Fibroblast of mammary gland (primary cell): Measurements from ENCODE around the gene WDR45.
A peak's percentile ranks its signal among the peaks of the same experiment; 100 is the strongest.

ENCODE experiments used
- DNase-seq: peaks from one replicate; pipeline ENCODE4 v3.0.0-alpha.2; 2010; ENCODE audit warnings: low read depth
- H3K4me3 ChIP-seq: 2 replicates; pipeline ENCODE4 v1.5.1; 2011; ENCODE audit warnings: low read depth, mild to moderate bottlenecking, low read length, moderate library complexity; ENCODE audit not compliant: control insufficient read depth
- TF ChIP-seq, protein P1 (sequence below): conservative IDR thresholded peaks from 2 replicates; pipeline ENCODE4 v1.5.1; 2011; ENCODE audit warnings: low read depth, low read length, inconsistent platforms; ENCODE audit not compliant: control insufficient read depth, insufficient read depth

Gene WDR45

DNA sequence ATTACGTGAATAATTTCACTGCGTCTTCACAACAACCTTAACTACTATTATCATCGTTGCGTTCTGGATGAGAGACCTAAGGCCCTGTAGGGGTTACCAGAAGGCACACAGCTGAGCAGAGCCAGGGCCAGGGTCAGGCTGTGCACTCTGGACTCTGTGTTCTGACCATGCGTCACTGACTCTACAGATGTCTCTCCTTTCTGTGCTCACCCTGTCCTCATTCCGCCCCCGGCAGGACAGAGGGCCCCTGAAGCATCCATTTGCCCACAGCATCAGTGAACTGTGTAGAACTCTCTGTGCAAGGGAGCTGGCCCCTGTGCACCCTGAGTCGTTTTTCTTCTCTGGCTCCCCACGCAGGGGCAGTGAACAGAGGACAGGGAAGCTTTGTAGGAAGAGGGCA lies 22.5 kb upstream of the WDR45 start:
- TF ChIP-seq, protein P1, sequence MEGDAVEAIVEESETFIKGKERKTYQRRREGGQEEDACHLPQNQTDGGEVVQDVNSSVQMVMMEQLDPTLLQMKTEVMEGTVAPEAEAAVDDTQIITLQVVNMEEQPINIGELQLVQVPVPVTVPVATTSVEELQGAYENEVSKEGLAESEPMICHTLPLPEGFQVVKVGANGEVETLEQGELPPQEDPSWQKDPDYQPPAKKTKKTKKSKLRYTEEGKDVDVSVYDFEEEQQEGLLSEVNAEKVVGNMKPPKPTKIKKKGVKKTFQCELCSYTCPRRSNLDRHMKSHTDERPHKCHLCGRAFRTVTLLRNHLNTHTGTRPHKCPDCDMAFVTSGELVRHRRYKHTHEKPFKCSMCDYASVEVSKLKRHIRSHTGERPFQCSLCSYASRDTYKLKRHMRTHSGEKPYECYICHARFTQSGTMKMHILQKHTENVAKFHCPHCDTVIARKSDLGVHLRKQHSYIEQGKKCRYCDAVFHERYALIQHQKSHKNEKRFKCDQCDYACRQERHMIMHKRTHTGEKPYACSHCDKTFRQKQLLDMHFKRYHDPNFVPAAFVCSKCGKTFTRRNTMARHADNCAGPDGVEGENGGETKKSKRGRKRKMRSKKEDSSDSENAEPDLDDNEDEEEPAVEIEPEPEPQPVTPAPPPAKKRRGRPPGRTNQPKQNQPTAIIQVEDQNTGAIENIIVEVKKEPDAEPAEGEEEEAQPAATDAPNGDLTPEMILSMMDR, result no peak
- DNase-seq, result no peak
- no peak overlapping the region for H3K4me3 ChIP-seq

DNA sequence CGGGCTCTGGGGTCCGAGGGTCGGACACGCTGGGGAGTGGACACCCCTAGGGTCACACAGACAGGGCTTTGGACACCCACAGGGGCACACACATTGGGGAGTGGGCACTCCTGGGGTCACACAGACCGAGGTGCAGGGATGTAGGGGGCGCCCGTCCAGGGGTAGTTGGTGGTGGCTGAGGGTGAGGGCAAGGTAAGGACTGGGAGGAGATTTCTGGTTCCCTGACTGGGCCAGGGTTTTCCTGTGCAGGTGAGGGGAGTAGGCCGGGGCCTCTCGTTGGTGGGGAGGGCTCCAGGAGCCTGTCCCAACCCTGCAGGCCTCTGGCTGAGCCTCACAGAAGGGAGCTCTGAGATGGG lies 21.9 kb upstream of the WDR45 start:
- no peak for DNase-seq
- TF ChIP-seq, protein P1, result no peak
- peak overlapping the region; percentile 74 for H3K4me3 ChIP-seq

DNA sequence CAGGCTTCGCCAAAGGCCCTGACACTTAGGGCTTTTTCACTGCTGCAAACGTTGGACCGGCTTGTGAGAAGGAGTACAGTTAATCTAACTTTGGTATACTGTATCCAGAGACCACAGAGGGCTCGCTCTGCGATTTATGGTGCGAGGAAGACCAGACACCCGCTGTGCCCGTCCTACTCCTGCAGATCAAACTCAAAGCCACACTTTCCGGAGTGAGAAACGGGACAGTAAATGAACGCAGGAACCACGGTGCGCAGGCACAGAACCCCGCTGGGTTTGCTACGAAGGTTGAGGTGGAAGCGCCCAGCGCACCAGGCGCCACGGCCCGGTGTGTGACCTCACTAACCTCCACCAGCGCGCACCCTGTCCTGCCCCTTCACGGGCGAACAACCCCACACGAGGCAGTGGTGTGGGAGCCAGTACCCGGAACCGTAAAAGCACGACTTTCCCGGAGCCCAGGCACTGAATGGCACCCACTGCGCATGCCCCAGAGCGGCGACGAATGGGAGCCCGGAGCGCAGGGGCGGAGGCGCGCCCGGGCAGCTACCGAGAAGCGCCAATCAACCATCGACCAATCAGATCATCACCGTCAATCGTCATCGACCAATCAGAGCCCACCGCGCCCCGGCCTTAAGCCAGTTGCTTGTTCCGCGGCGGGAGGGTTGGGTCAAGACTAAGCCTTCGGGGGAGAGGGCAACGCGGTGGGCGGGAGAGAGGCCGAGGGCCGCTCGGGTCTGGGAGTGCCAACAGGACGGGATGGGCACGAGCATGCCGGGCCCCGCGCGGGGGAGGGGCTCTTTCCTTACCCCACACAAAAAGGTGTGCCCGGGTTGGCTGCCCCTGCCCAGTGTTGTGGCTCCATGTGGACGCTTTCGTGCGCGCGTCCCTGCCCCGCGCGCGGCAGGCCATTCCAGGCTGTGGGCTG lies 21.3 kb upstream of the WDR45 start:
- TF ChIP-seq, protein P1, result no peak

DNA sequence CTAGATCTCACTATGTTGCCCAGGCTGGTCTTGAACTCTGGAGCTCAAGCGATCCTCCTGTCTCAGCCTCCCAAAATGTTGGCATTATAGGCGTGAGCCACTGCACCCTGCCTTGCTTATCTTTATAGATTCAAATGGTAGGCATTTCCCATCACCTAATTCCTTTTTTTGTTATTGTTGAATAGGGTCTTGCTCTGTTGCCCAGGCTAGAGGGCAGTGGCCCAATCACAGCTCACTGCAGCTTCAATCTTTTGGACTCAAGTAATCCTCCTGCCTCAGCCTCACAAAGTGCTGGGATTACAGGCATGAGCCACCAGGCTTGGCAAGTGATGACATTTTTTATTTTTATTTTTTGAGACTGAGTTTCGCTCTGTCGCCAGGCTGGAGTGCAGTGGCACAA lies 16.7 kb upstream of the WDR45 start:
- no peak overlapping the region for H3K4me3 ChIP-seq
- no peak for DNase-seq
- TF ChIP-seq, protein P1, result no peak

More for the DNA sequence above, 21.3 kb upstream of the WDR45 start:
- H3K4me3 ChIP-seq, result peak overlapping the region; percentile 74
- DNase-seq, result peak; percentile 90

DNA sequence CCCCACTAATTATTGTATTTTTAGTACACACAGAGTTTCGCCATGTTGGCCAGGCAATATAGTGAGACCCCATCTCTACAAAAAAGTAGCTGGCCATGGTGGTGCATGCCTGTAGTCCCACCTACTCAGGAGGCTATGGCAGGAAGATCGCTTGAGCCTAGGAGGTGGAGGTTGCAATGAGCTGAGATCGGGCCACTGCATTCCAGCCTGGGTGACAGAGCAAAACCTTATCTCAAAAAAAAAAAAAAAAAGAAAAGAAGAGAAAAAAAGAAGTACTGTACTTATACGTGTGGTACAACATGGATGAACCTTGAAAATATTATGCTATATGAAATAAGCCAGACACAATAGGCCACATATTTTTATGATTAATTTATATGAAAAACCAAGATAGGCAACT lies 9.9 kb upstream of the WDR45 start:
- no peak for DNase-seq
- TF ChIP-seq, protein P1, result no peak
- no peak overlapping the region for H3K4me3 ChIP-seq

DNA sequence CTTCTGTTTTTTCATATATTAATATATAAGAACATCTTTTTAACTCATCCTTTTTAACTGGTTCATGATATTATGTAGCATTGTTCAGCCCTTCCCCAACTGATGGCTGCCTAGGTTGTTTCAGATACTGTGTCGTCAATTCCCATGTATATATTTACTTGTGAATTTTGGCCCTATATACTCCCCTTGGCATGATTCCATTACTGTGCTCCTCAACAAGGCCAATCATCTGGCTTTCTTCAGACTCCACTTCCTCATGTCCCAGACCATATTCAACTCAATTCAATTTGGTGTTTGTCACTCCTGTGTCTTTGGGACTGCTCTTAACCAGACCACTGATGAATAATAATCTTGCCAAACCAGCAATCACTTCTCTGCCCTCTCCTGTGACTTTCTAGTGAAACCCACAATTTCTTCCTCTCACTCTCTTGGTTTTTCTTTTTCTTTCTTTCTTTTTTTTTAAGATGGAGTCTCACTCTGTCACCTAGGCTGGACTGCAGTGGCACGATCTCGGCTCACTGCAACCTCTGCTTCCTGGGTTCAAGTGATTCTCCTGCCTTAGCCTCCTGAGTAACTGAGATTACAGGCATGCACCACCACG lies 2.7 kb upstream of the WDR45 start:
- no peak for DNase-seq
- TF ChIP-seq, protein P1, result no peak
- H3K4me3 ChIP-seq, result no peak overlapping the region

DNA sequence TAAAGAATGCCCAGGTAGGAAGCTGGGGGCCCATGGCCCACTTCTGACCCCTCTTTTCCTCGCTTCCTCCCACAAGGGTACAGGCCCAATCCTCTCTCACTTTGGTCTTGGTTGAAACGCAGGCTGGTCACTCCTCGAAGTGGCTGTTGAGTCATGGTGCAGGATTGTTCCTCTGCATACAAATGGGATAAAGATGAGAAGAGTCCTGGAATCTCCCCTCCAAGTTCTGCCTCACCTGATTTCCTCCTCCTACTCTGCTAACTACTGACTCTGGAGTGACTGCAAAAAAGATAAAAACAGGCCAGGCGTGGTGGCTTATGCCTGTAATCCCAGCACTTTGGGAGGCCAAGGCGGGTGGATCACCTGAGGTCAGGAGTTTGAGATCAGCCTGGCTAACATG lies 1.7 kb downstream of the WDR45 start:
- DNase-seq, result no peak
- TF ChIP-seq, protein P1, result no peak
- no peak overlapping the region for H3K4me3 ChIP-seq
